RWPE1 (cell line): ENCODE results near the gene DMXL1.
A peak's percentile ranks its signal among the peaks of the same experiment; 100 is the strongest.

Source experiments
- CTCF ChIA-PET: fragments of 350-600 bp; sonication (Branson Sonifier 250); formaldehyde crosslinking; extraction: SDS; loops from one replicate; lab custom pipeline; 2021; lab: Yijun Ruan, JAX
- POLR2A ChIA-PET: fragments of 400-600 bp; formaldehyde crosslinking; extraction: SDS; loops from one replicate; lab custom pipeline; 2020; ENCODE audit warnings: antibody characterized with exemption; ENCODE audit not compliant: low non-redundant PET; lab: Yijun Ruan, JAX
- DNase-seq: peaks from one replicate; pipeline ENCODE4 v3.0.0; 2012; ENCODE audit warnings: low spot score
- H3K27ac ChIP-seq: fragments of 450-650 bp; 2 replicates; pipeline ENCODE4 v1.5.1; 2017
- CTCF ChIP-seq: fragments of 450-650 bp; conservative IDR thresholded peaks from 2 replicates; pipeline ENCODE4 v1.5.1; 2017; ENCODE audit warnings: low read depth, mild to moderate bottlenecking

DMXL1 gene

GRCh38 chr5:119031011-119031886 lies 39.6 kb upstream of the DMXL1 start:
- POLR2A ChIA-PET, result no interaction called here
- no peak overlapping the region for H3K27ac ChIP-seq
- CTCF ChIA-PET, result interaction anchor here (0.7 kb wide), 1 partner anchor 63 kb away, joined by 4 read pairs; no protein-coding TSS in a partner anchor
- TF ChIP-seq CTCF, result no peak
- DNase-seq, result no peak

- TF ChIP-seq CTCF, result no peak
- H3K27ac ChIP-seq, result no peak overlapping the region
- DNase-seq, result no peak
- POLR2A ChIA-PET, result no interaction called here
- CTCF ChIA-PET, result interaction anchor here (0.7 kb wide), 1 partner anchor 62 kb away, joined by 4 read pairs; no protein-coding TSS in a partner anchor
These were observed 39.0 kb upstream of the DMXL1 start for GRCh38 chr5:119031905-119032304.

GRCh38 chr5:119032656-119033055 lies 38.2 kb upstream of the DMXL1 start:
- no peak for TF ChIP-seq CTCF
- ChIA-PET POLR2A (no interaction called here), CTCF (interaction anchor here (0.5 kb wide), 1 partner anchor 12 kb away, joined by 4 read pairs; no protein-coding TSS in a partner anchor)
- no peak overlapping the region for H3K27ac ChIP-seq
- DNase-seq, result no peak

GRCh38 chr5:119033135-119033534 lies 37.8 kb upstream of the DMXL1 start:
- ChIA-PET POLR2A (no interaction called here), CTCF (interaction anchor here (0.5 kb wide), 1 partner anchor 13 kb away, joined by 4 read pairs; no protein-coding TSS in a partner anchor)
- no peak overlapping the region for H3K27ac ChIP-seq
- DNase-seq, result no peak
- no peak for TF ChIP-seq CTCF

GRCh38 chr5:119036101-119036762 lies 34.7 kb upstream of the DMXL1 start:
- ChIA-PET POLR2A (no interaction called here), CTCF (no interaction called here)
- DNase-seq, result peak; percentile 93
- H3K27ac ChIP-seq, result no peak overlapping the region
- no peak for TF ChIP-seq CTCF

GRCh38 chr5:119037496-119038215 lies 33.2 kb upstream of the DMXL1 start:
- no peak for TF ChIP-seq CTCF
- POLR2A ChIA-PET, result no interaction called here
- no peak for DNase-seq
- H3K27ac ChIP-seq, result no peak overlapping the region
- CTCF ChIA-PET, result no interaction called here
